ENCODE results near the gene FRAS1. TPM values are rescaled to one million over a fixed set of nuclear protein-coding genes. Genes with fewer than 3 reads are reported as not detected.
"Not testable (repeated sequence)": the region's sequence is repeated elsewhere in the genome, so short reads cannot be mapped to it uniquely, and the experiment has no call there.

The FRAS1 gene
- total RNA-seq, 1 donor from 2014 or later, result 18.9 TPM

GRCh38 chr4:78323439-78323838, 266.3 kb downstream of the FRAS1 start:
- Mint-ChIP-seq H3K4me3 (ENCODE audit: unreplicated experiment) (no peak overlapping the region), H3K36me3 (ENCODE audit: low read depth) (no peaks in the 10 kb centered on the region), H3K27me3 (ENCODE audit: low read depth) (no peaks in the 10 kb centered on the region), H3K27ac (ENCODE audit: unreplicated experiment) (no peak overlapping the region), H3K9me3 (ENCODE audit: low read depth) (no peaks in the 10 kb centered on the region), H3K4me1 (ENCODE audit: low read depth) (peaks cover 13% of the 10 kb centered on the region)
- DNase-seq (ENCODE audit: low spot score), result no peak
- no peak for TF ChIP-seq CTCF (IDR thresholded peaks at IDR 0.05)

- Mint-ChIP-seq H3K4me1 (ENCODE audit: low read depth) (peaks cover 13% of the 10 kb centered on the region), H3K9me3 (ENCODE audit: low read depth) (no peaks in the 10 kb centered on the region), H3K36me3 (ENCODE audit: low read depth) (no peaks in the 10 kb centered on the region)
These were observed 267.5 kb downstream of the FRAS1 start for GRCh38 chr4:78324625-78325024.

GRCh38 chr4:78325271-78326157, 268.4 kb downstream of the FRAS1 start:
- no peaks in the 10 kb centered on the region for H3K36me3 Mint-ChIP-seq (ENCODE audit: low read depth)
- H3K4me3 Mint-ChIP-seq (ENCODE audit: unreplicated experiment), result no peak overlapping the region
- peaks cover 9% of the 10 kb centered on the region for H3K4me1 Mint-ChIP-seq (ENCODE audit: low read depth)
- no peak for TF ChIP-seq CTCF (IDR thresholded peaks at IDR 0.05)
- H3K9me3 Mint-ChIP-seq (ENCODE audit: low read depth), result no peaks in the 10 kb centered on the region
- DNase-seq (ENCODE audit: low spot score), result no peak
- H3K27me3 Mint-ChIP-seq (ENCODE audit: low read depth), result no peaks in the 10 kb centered on the region
- no peak overlapping the region for H3K27ac Mint-ChIP-seq (ENCODE audit: unreplicated experiment)

More at GRCh38 chr4:78324625-78325024, 267.5 kb downstream of the FRAS1 start:
- no peak overlapping the region for H3K4me3 Mint-ChIP-seq (ENCODE audit: unreplicated experiment)
- no peak overlapping the region for H3K27ac Mint-ChIP-seq (ENCODE audit: unreplicated experiment)
- TF ChIP-seq CTCF (IDR thresholded peaks at IDR 0.05), result no peak
- H3K27me3 Mint-ChIP-seq (ENCODE audit: low read depth), result no peaks in the 10 kb centered on the region
- DNase-seq (ENCODE audit: low spot score), result no peak

- not testable (repeated sequence) for H3K9me3 Mint-ChIP-seq (ENCODE audit: low read depth); DNase-seq (ENCODE audit: low spot score); H3K36me3 Mint-ChIP-seq (ENCODE audit: low read depth); H3K4me1 Mint-ChIP-seq (ENCODE audit: low read depth); H3K27me3 Mint-ChIP-seq (ENCODE audit: low read depth); H3K27ac Mint-ChIP-seq (ENCODE audit: unreplicated experiment); H3K4me3 Mint-ChIP-seq (ENCODE audit: unreplicated experiment)
These were observed 271.5 kb downstream of the FRAS1 start for GRCh38 chr4:78328591-78328990.

- Mint-ChIP-seq H3K27me3 (ENCODE audit: low read depth) (no peaks in the 10 kb centered on the region), H3K27ac (ENCODE audit: unreplicated experiment) (no peak overlapping the region), H3K9me3 (ENCODE audit: low read depth) (peaks cover 3% of the 10 kb centered on the region), H3K36me3 (ENCODE audit: low read depth) (no peaks in the 10 kb centered on the region), H3K4me3 (ENCODE audit: unreplicated experiment) (no peak overlapping the region), H3K4me1 (ENCODE audit: low read depth) (no peaks in the 10 kb centered on the region)
- TF ChIP-seq CTCF (IDR thresholded peaks at IDR 0.05), result no peak
- DNase-seq (ENCODE audit: low spot score), result no peak
These were observed 274.1 kb downstream of the FRAS1 start for GRCh38 chr4:78331186-78331585.

- DNase-seq (ENCODE audit: low spot score), result no peak
- Mint-ChIP-seq H3K4me1 (ENCODE audit: low read depth) (peaks cover 5% of the 10 kb centered on the region), H3K27ac (ENCODE audit: unreplicated experiment) (no peak overlapping the region), H3K36me3 (ENCODE audit: low read depth) (peaks cover 1% of the 10 kb centered on the region), H3K4me3 (ENCODE audit: unreplicated experiment) (no peak overlapping the region), H3K9me3 (ENCODE audit: low read depth) (peaks cover 3% of the 10 kb centered on the region), H3K27me3 (ENCODE audit: low read depth) (no peaks in the 10 kb centered on the region)
- no peak for TF ChIP-seq CTCF (IDR thresholded peaks at IDR 0.05)
These were observed 274.8 kb downstream of the FRAS1 start for GRCh38 chr4:78331965-78332364.
